Endodermal cell (in vitro differentiated cells): ENCODE data around the gene ATIC. TPM values are rescaled to one million over a fixed set of nuclear protein-coding genes. Genes with fewer than 3 reads are reported as not detected.

Source experiments
- DNase-seq: peaks from one replicate; pipeline ENCODE4 v3.0.0-alpha.2; 2017
- H3K27ac ChIP-seq: 2 replicates; pipeline ENCODE4 v1.5.1; 2013; ENCODE audit warnings: mild to moderate bottlenecking, low read depth, low read length, moderate library complexity
- H3K27me3 ChIP-seq: 2 replicates; pipeline ENCODE4 v1.6.1; 2013; ENCODE audit warnings: mild to moderate bottlenecking, low read length, moderate library complexity; ENCODE audit not compliant: insufficient read depth, control insufficient read depth, poor library complexity, severe bottlenecking
- H3K36me3 ChIP-seq: 2 replicates; pipeline ENCODE4 v1.7.0; 2013; ENCODE audit warnings: mild to moderate bottlenecking, low read length, moderate library complexity; ENCODE audit not compliant: control insufficient read depth, insufficient read depth
- H3K4me1 ChIP-seq: one replicate; pipeline ENCODE4 v1.7.0; 2013; ENCODE audit warnings: low read length; ENCODE audit not compliant: control insufficient read depth, insufficient read depth
- H3K4me3 ChIP-seq: 2 replicates; pipeline ENCODE4 v1.5.1; 2013; ENCODE audit warnings: mild to moderate bottlenecking, low read length, moderate library complexity
- H3K9ac ChIP-seq: 2 replicates; pipeline ENCODE4 v1.6.1; 2013; ENCODE audit warnings: mild to moderate bottlenecking, low read length, moderate library complexity; ENCODE audit not compliant: poor library complexity, severe bottlenecking; ENCODE audit errors: extremely low read depth
- H3K9me3 ChIP-seq: 2 replicates; pipeline ENCODE4 v1.6.1; 2013; ENCODE audit warnings: mild to moderate bottlenecking, low read length, moderate library complexity; ENCODE audit not compliant: control insufficient read depth
- H3K27ac Mint-ChIP-seq: 2 replicates; pipeline ENCODE4 v1.8.0; 2020; ENCODE audit warnings: mixed read lengths
- H3K27me3 Mint-ChIP-seq: 2 replicates; pipeline ENCODE4 v1.8.0; 2021; ENCODE audit warnings: mild to moderate bottlenecking, mixed read lengths; ENCODE audit not compliant: insufficient read depth
- H3K36me3 Mint-ChIP-seq: 2 replicates; pipeline ENCODE4 v1.8.0; 2020; ENCODE audit warnings: low read depth, mixed read lengths
- H3K4me1 Mint-ChIP-seq: 2 replicates; pipeline ENCODE4 v1.8.0; 2020; ENCODE audit warnings: mixed read lengths
- H3K4me3 Mint-ChIP-seq: 2 replicates; pipeline ENCODE4 v1.8.0; 2020; ENCODE audit warnings: mild to moderate bottlenecking, moderate library complexity, mixed read lengths
- H3K9me3 Mint-ChIP-seq: 2 replicates; pipeline ENCODE4 v1.8.0; 2020; ENCODE audit warnings: mild to moderate bottlenecking, mixed read lengths
- CTCF ChIP-seq: fragments of 200-600 bp; sonication (generic); conservative IDR thresholded peaks from 2 replicates; pipeline ENCODE4 v1.5.0; 2021; ENCODE audit warnings: antibody characterized with exemption, mild to moderate bottlenecking
- WGBS, 2 experiments: methylation state at CpG; one replicate each; pipeline versions ENCODE4 v1.1.5 to v1.1.7; 2013; ENCODE audit warnings: missing lambda C conversion rate in 2 of 2, mixed read lengths in 1 of 2; ENCODE audit not compliant: insufficient coverage in 1 of 2, insufficient read length in 1 of 2; 5-methylcytosine and 5-hydroxymethylcytosine counted together
- total RNA-seq, 2 donors: library from RNA; stranded (reverse); fragmentation: NEBNext Ultra II Directional in 1 of 2; extraction: Animal tissue kit (Norgen Biotek cat#: 25700) in 1 of 2; gene quantifications; 2 replicates in 1 of 2; 3 replicates in 1 of 2; pipeline ENCODE4 v1.2.1, GENCODE V29; 2021

ATIC gene
- total RNA-seq, 2 donors from 2014 or later: 185 to 209 TPM

- Mint-ChIP-seq H3K9me3 (no peaks in the 10 kb centered on the region), H3K27ac (no peak overlapping the region), H3K4me3 (no peak overlapping the region), H3K4me1 (no peaks in the 10 kb centered on the region), H3K36me3 (no peaks in the 10 kb centered on the region), H3K27me3 (no peaks in the 10 kb centered on the region)
- H3K27me3 ChIP-seq: no peaks in the 10 kb centered on the region
- H3K4me3 ChIP-seq: no peak overlapping the region
- H3K27ac ChIP-seq: no peak overlapping the region
- H3K9ac ChIP-seq: no peak overlapping the region
- DNase-seq: no peak
- TF ChIP-seq CTCF: no peak
- 100% methylated on average over 1 of the region's 1 CpG; no CpG with 5 or more reads in 1 of the 2 experiments for WGBS, 2 experiments
- H3K36me3 ChIP-seq: no peaks in the 10 kb centered on the region
- no peaks in the 10 kb centered on the region for H3K9me3 ChIP-seq
- no peaks in the 10 kb centered on the region for H3K4me1 ChIP-seq
Observed at GRCh38 chr2:215283221-215283620, 28.6 kb upstream of the ATIC start.

- Histone ChIP-seq H3K36me3 (no peaks in the 10 kb centered on the region), H3K27ac (no peak overlapping the region), H3K9ac (no peak overlapping the region), H3K27me3 (no peaks in the 10 kb centered on the region), H3K9me3 (no peaks in the 10 kb centered on the region), H3K4me1 (no peaks in the 10 kb centered on the region), H3K4me3 (no peak overlapping the region)
- Mint-ChIP-seq H3K4me3 (no peak overlapping the region), H3K9me3 (no peaks in the 10 kb centered on the region), H3K27me3 (no peaks in the 10 kb centered on the region), H3K4me1 (peaks cover 15% of the 10 kb centered on the region), H3K36me3 (no peaks in the 10 kb centered on the region), H3K27ac (no peak overlapping the region)
- no peak for DNase-seq
- no peak for TF ChIP-seq CTCF
- 88 to 91% methylated on average over 2 of the region's 2 CpGs for WGBS, 2 experiments
Observed at GRCh38 chr2:215286309-215286708, 25.6 kb upstream of the ATIC start.

- no peaks in the 10 kb centered on the region for H3K4me1 ChIP-seq
- no peaks in the 10 kb centered on the region for H3K9me3 ChIP-seq
- no peak for TF ChIP-seq CTCF
- no peak overlapping the region for H3K27ac ChIP-seq
- H3K4me3 ChIP-seq: no peak overlapping the region
- Mint-ChIP-seq H3K27ac (no peak overlapping the region), H3K9me3 (no peaks in the 10 kb centered on the region), H3K4me3 (no peak overlapping the region), H3K36me3 (no peaks in the 10 kb centered on the region), H3K4me1 (peaks cover 15% of the 10 kb centered on the region), H3K27me3 (no peaks in the 10 kb centered on the region)
- H3K27me3 ChIP-seq: no peaks in the 10 kb centered on the region
- H3K9ac ChIP-seq: no peak overlapping the region
- 88 to 96% methylated on average over 5 to 6 of the region's 6 CpGs for WGBS, 2 experiments
- DNase-seq: no peak
- H3K36me3 ChIP-seq: no peaks in the 10 kb centered on the region
Observed at GRCh38 chr2:215288112-215288815, 23.6 kb upstream of the ATIC start.
